ENCODE data around the gene NTN4.

GRCh38 chr12:95715177-95715576 lies 75.4 kb downstream of the NTN4 start:
- TF ChIP-seq EP300 (IDR thresholded peaks at IDR 0.05; ENCODE audit: borderline replicate concordance in 1 of 2, control insufficient read depth in 1 of 2, low read depth in 2 of 2, low read length in 2 of 2) = no peak
- no peak for TF ChIP-seq SREBF2 (IDR thresholded peaks at IDR 0.05; ENCODE audit: low read length)
- no peak for TF ChIP-seq PAX8 (IDR thresholded peaks at IDR 0.05)
- no peak for TF ChIP-seq NBN (IDR thresholded peaks at IDR 0.05)
- TF ChIP-seq SPI1 (IDR thresholded peaks at IDR 0.05; ENCODE audit: borderline replicate concordance, insufficient read depth, low read depth, low read length) = no peak
- no peak for TF ChIP-seq POLR2AphosphoS5 (IDR thresholded peaks at IDR 0.05; ENCODE audit: low read length)
- no peak for TF ChIP-seq MTA3 (IDR thresholded peaks at IDR 0.05; ENCODE audit: borderline replicate concordance, low read length)
- no peak for TF ChIP-seq ASH2L (IDR thresholded peaks at IDR 0.05; ENCODE audit: borderline replicate concordance, low read depth)
